Hippocampal formation (tissue), 2 donors: ENCODE results near the gene SAMD9.
"Not testable (repeated sequence)": the region's sequence is repeated elsewhere in the genome, so short reads cannot be mapped to it uniquely, and the experiment has no call there.

Experiments
- DNase-seq, 2 donors: peaks; one replicate each; lab custom pipeline; 2025; lab: John Stamatoyannopoulos, UW

The SAMD9 gene

GRCh38 chr7:93117852-93118530 is at the start of gene SAMD9:
TSS of gene SAMD9 (minus strand) at chr7:93117979. CDS start at chr7:93106097, 11,882 bp downstream.
- DNase-seq: peak in 1 of 2 donors; percentile 29

- no peak for DNase-seq
Observed at GRCh38 chr7:93165447-93165846, 47.7 kb upstream of the SAMD9 start.

- no peak for DNase-seq
Observed at GRCh38 chr7:93164766-93165165, 47.0 kb upstream of the SAMD9 start.

GRCh38 chr7:93161181-93161762 is 43.5 kb upstream of the SAMD9 start:
- no peak for DNase-seq

GRCh38 chr7:93160410-93160809 is 42.6 kb upstream of the SAMD9 start:
- no peak for DNase-seq

GRCh38 chr7:93159490-93159889 is 41.7 kb upstream of the SAMD9 start:
- no peak for DNase-seq

- DNase-seq: no peak
Observed at GRCh38 chr7:93156884-93157283, 39.1 kb upstream of the SAMD9 start.

- no peak for DNase-seq
Observed at GRCh38 chr7:93150200-93150835, 32.5 kb upstream of the SAMD9 start.

GRCh38 chr7:93148727-93149126 is 30.9 kb upstream of the SAMD9 start:
- no peak for DNase-seq

GRCh38 chr7:93148144-93148543 is 30.4 kb upstream of the SAMD9 start, which contains the start of gene SAMD9L:
TSS of gene SAMD9L (minus strand) at chr7:93148385. CDS start at chr7:93135971, 12,414 bp downstream.
- no peak for DNase-seq

GRCh38 chr7:93147363-93147762 is 29.6 kb upstream of the SAMD9 start:
- no peak for DNase-seq

GRCh38 chr7:93146472-93147141 is 28.8 kb upstream of the SAMD9 start:
- DNase-seq: no peak

- DNase-seq: no peak
Observed at GRCh38 chr7:93146036-93146435, 28.3 kb upstream of the SAMD9 start.

GRCh38 chr7:93145354-93145753 is 27.6 kb upstream of the SAMD9 start:
- no peak for DNase-seq

GRCh38 chr7:93142127-93142526 is 24.3 kb upstream of the SAMD9 start:
- DNase-seq: no peak

- DNase-seq: no peak
Observed at GRCh38 chr7:93140582-93141191, 22.9 kb upstream of the SAMD9 start.

- no peak for DNase-seq
Observed at GRCh38 chr7:93138576-93138975, 20.8 kb upstream of the SAMD9 start.

GRCh38 chr7:93133005-93133404 is 15.2 kb upstream of the SAMD9 start:
- no peak for DNase-seq

- no peak for DNase-seq
Observed at GRCh38 chr7:93132216-93132615, 14.4 kb upstream of the SAMD9 start.

- DNase-seq: not testable (repeated sequence)
Observed at GRCh38 chr7:93126954-93127353, 9.2 kb upstream of the SAMD9 start.

GRCh38 chr7:93123532-93123931 is 5.8 kb upstream of the SAMD9 start:
- not testable (repeated sequence) for DNase-seq
